OCI-LY3 (cell line): ENCODE results near the gene DCDC2.

Source experiments
- EZH2phosphoT487 ChIP-seq: fragments of 200-600 bp; shearing (Covaris generic); IDR thresholded peaks from 2 replicates; pipeline ENCODE4 v1.6.1; 2018; ENCODE audit warnings: antibody characterized with exemption, mixed run types, low read depth
- TF ChIP-seq, protein P1 (sequence below): fragments of 200-600, 300-600 bp; sonication (generic); IDR thresholded peaks from 2 replicates; pipeline ENCODE4 v1.5.1; 2014; ENCODE audit warnings: antibody characterized with exemption, low read length, low read depth

DNA sequence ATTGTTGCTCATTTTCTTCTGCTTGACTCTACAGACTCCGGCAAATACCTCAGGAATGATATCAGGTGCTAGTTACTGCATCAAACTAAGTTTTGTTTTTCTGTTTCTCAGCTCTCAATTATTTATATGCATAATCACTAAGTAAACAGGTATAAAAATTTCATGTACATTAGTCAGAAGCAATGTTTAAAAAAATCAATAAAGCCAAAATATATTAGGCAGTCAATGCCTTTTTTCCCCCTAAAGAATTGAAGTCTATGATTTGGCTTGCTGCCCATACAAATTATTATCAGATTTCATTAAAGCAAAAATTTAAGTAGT is 24.3 kb upstream of the DCDC2 start:
- TF ChIP-seq, protein P1, sequence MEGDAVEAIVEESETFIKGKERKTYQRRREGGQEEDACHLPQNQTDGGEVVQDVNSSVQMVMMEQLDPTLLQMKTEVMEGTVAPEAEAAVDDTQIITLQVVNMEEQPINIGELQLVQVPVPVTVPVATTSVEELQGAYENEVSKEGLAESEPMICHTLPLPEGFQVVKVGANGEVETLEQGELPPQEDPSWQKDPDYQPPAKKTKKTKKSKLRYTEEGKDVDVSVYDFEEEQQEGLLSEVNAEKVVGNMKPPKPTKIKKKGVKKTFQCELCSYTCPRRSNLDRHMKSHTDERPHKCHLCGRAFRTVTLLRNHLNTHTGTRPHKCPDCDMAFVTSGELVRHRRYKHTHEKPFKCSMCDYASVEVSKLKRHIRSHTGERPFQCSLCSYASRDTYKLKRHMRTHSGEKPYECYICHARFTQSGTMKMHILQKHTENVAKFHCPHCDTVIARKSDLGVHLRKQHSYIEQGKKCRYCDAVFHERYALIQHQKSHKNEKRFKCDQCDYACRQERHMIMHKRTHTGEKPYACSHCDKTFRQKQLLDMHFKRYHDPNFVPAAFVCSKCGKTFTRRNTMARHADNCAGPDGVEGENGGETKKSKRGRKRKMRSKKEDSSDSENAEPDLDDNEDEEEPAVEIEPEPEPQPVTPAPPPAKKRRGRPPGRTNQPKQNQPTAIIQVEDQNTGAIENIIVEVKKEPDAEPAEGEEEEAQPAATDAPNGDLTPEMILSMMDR, result no peak
- TF ChIP-seq EZH2phosphoT487, result no peak
